ENCODE results near the gene EPHX1. TPM values are rescaled to one million over a fixed set of nuclear protein-coding genes. Genes with fewer than 3 reads are reported as not detected.

Gene EPHX1
- total and polyA plus RNA-seq, 10 of the 15 experiments (the other 5 are each of a cell fraction or from before 2014, with no cell fraction given) = 0.33 to 2.9 (median 0.78) TPM; not detected in 2

GRCh38 chr1:225861834-225862580 lies 52.1 kb downstream of the EPHX1 start (continued):
- TF ChIP-seq REST (IDR thresholded peaks at IDR 0.05; ENCODE audit: low read depth, low read length) = no peak

- RAD21 ChIA-PET (ENCODE audit: unreplicated experiment) = no interaction called here
- Histone ChIP-seq H2AFZ (ENCODE audit: control insufficient read depth, low read depth, low read length) (no peak overlapping the region), H3K79me2 (ENCODE audit: control insufficient read depth, insufficient read depth, low read length) (no peaks in the 10 kb centered on the region), H3K4me1 (ENCODE audit: control insufficient read depth, insufficient read depth, low read length) (peaks cover 6% of the 10 kb centered on the region), H3K27me3 (replicated peaks in 1 of 2; ENCODE audit: control insufficient read depth in 2 of 2, insufficient read depth in 2 of 2, low read length in 1 of 2) (no peaks in the 10 kb centered on the region), H3K9ac (ENCODE audit: control insufficient read depth, insufficient read depth, low read length) (no peak overlapping the region), H3K9me3 (replicated peaks; ENCODE audit: control insufficient read depth, insufficient read depth, low read length) (no peaks in the 10 kb centered on the region), H3K27ac (ENCODE audit: control insufficient read depth, insufficient read depth) (no peak overlapping the region), H3K4me2 (ENCODE audit: control insufficient read depth, insufficient read depth) (no peak overlapping the region), H4K20me1 (ENCODE audit: control insufficient read depth, insufficient read depth) (no peaks in the 10 kb centered on the region), H3K4me3 (no peak overlapping the region), H3K36me3 (ENCODE audit: control insufficient read depth in 2 of 2, insufficient read depth in 2 of 2, low read length in 1 of 2) (peaks cover 14 to 18% of the 10 kb centered on the region in 2 experiments)
- WGBS (ENCODE audit: insufficient coverage, insufficient replicate concordance, low lambda C conversion rate, missing lambda C conversion rate) = 96% methylated on average over 13 of the region's 13 CpGs
- ATAC-seq (no peak), DNase-seq (ENCODE audit: low read depth, low spot score) (no peak), FAIRE-seq (no peak)
- CTCF ChIA-PET = no interaction called here
- intact Hi-C loops (cut with micrococcal nuclease; ENCODE audit: unreplicated experiment) = no loop called here
- SMC1A ChIA-PET (ENCODE audit: uncharacterized antibody, unreplicated experiment) = no interaction called here
- POLR2A ChIA-PET = no interaction called here
- BruUV-seq (replicated peaks) = no TSS peak
- in situ Hi-C loops (cut with MboI) = no loop called here
- TF ChIP-seq USF2 (IDR thresholded peaks at IDR 0.05; ENCODE audit: borderline replicate concordance, low read depth, low read length) (no peak), ZNF687 (IDR thresholded peaks at IDR 0.05) (no peak), NRF1 (conservative IDR thresholded peaks at IDR 0.05; ENCODE audit: low read depth, low read length) (no peak), HSF1 (IDR thresholded peaks at IDR 0.05; ENCODE audit: low read depth, low read length) (no peak), EED (IDR thresholded peaks at IDR 0.05; ENCODE audit: low read depth) (no peak)
These were observed 52.6 kb downstream of the EPHX1 start for GRCh38 chr1:225862581-225862950.
